Neural cell (in vitro differentiated cells): ENCODE measurements around the gene CUEDC1. TPM values are rescaled to one million over a fixed set of nuclear protein-coding genes. Genes with fewer than 3 reads are reported as not detected.
"Not testable (repeated sequence)": the region's sequence is repeated elsewhere in the genome, so short reads cannot be mapped to it uniquely, and the experiment has no call there.

ENCODE experiments used
- H2AFZ ChIP-seq: fragments of 200-600, 300-800 bp; sonication (generic), shearing (Covaris generic); 2 replicates; pipeline ENCODE4 v1.6.0; 2014; ENCODE audit warnings: low read depth, mild to moderate bottlenecking, antibody characterized with exemption, low read length, moderate library complexity
- H3F3A ChIP-seq: fragments of 200-600 bp; shearing (Covaris generic); 2 replicates; pipeline ENCODE4 v1.6.1; 2016; ENCODE audit warnings: mild to moderate bottlenecking, moderate library complexity, mixed read lengths, antibody characterized with exemption, low read length; ENCODE audit not compliant: insufficient read depth, poor library complexity, severe bottlenecking
- H3K27ac ChIP-seq: fragments of 200-600, 300-800 bp; sonication (generic), shearing (Covaris generic); 2 replicates; pipeline ENCODE4 v1.5.1; 2014; ENCODE audit warnings: mild to moderate bottlenecking, low read length, moderate library complexity
- H3K27me3 ChIP-seq: fragments of 300-800, 200-600 bp; sonication (generic), shearing (Covaris generic); 2 replicates; pipeline ENCODE4 v1.6.0; 2014; ENCODE audit warnings: mild to moderate bottlenecking, low read depth, low read length, moderate library complexity; ENCODE audit not compliant: insufficient read depth
- H3K36me3 ChIP-seq: fragments of 300-800, 200-600 bp; sonication (generic), shearing (Covaris generic); 2 replicates; pipeline ENCODE4 v1.5.1; 2014; ENCODE audit warnings: mild to moderate bottlenecking, antibody characterized with exemption, low read length, moderate library complexity; ENCODE audit not compliant: insufficient read depth
- H3K4me2 ChIP-seq: fragments of 300-800, 200-600 bp; sonication (generic), shearing (Covaris generic); 2 replicates; pipeline ENCODE4 v1.6.0; 2014; ENCODE audit warnings: mild to moderate bottlenecking, low read length
- H3K4me3 ChIP-seq: fragments of 300-800, 200-600 bp; sonication (generic), shearing (Covaris generic); 2 replicates; pipeline ENCODE4 v1.5.1; 2014; ENCODE audit warnings: mild to moderate bottlenecking, low read length, moderate library complexity
- H3K79me2 ChIP-seq: fragments of 200-600 bp; shearing (Covaris generic); replicated peaks from 2 replicates; pipeline ENCODE4 v1.6.0; 2014; ENCODE audit warnings: mild to moderate bottlenecking, low read length, moderate library complexity; ENCODE audit not compliant: insufficient read depth
- H3K9ac ChIP-seq: fragments of 300-800, 200-600 bp; sonication (generic), shearing (Covaris generic); 2 replicates; pipeline ENCODE4 v1.6.1; 2016; ENCODE audit warnings: mild to moderate bottlenecking, low read length, mixed read lengths
- H3K9me2 ChIP-seq: fragments of 200-600 bp; shearing (Covaris generic); 2 replicates; pipeline ENCODE4 v1.6.1; 2016; ENCODE audit warnings: mild to moderate bottlenecking, low read length, mixed read lengths; ENCODE audit not compliant: insufficient read depth
- H3K9me3 ChIP-seq: fragments of 200-600, 300-800 bp; sonication (generic), shearing (Covaris generic); 2 replicates; pipeline ENCODE4 v1.6.1; 2016; ENCODE audit warnings: mild to moderate bottlenecking, mixed run types, low read length, moderate library complexity, mixed read lengths
- H4K20me1 ChIP-seq: fragments of 200-600 bp; shearing (Covaris generic); 2 replicates; pipeline ENCODE4 v1.6.1; 2016; ENCODE audit warnings: mild to moderate bottlenecking, mixed run types; ENCODE audit not compliant: insufficient read depth
- EP300 ChIP-seq: fragments of 450-650 bp; conservative IDR thresholded peaks from 2 replicates; pipeline ENCODE4 v1.6.1; 2014; ENCODE audit warnings: antibody characterized with exemption, mild to moderate bottlenecking, moderate library complexity; ENCODE audit not compliant: poor library complexity, severe bottlenecking
- EZH2 ChIP-seq: fragments of 200-600, 300-800 bp; shearing (Covaris generic), sonication (generic); IDR thresholded peaks from 2 replicates; pipeline ENCODE4 v1.6.1; 2014; ENCODE audit warnings: antibody characterized with exemption, low read length, borderline replicate concordance, mild to moderate bottlenecking; ENCODE audit not compliant: insufficient read depth, poor library complexity, severe bottlenecking
- MXI1 ChIP-seq: fragments of 450-650 bp; conservative IDR thresholded peaks from 2 replicates; pipeline ENCODE4 v1.6.1; 2014; ENCODE audit warnings: antibody characterized with exemption, mild to moderate bottlenecking; ENCODE audit not compliant: poor library complexity, severe bottlenecking
- POLR2AphosphoS5 ChIP-seq: IDR thresholded peaks from 2 replicates; pipeline ENCODE4 v1.6.1; 2012
- RAD21 ChIP-seq: fragments of 450-650 bp; conservative IDR thresholded peaks from 2 replicates; pipeline ENCODE4 v1.6.1; 2014; ENCODE audit warnings: antibody characterized with exemption, mild to moderate bottlenecking, moderate library complexity
- SMC3 ChIP-seq: fragments of 450-650 bp; conservative IDR thresholded peaks from 2 replicates; pipeline ENCODE4 v1.6.1; 2014; ENCODE audit warnings: antibody characterized with exemption, mild to moderate bottlenecking, moderate library complexity; ENCODE audit not compliant: poor library complexity
- TAF1 ChIP-seq: IDR thresholded peaks from 2 replicates; pipeline ENCODE4 v1.6.1; 2012; ENCODE audit warnings: low read depth
- polyA plus RNA-seq: library from polyadenylated mRNA; depleted of rRNA; stranded (reverse); fragments of >200 nt; gene quantifications from 2 replicates; pipeline ENCODE4 v1.2.3, GENCODE V29; 2014
- TF ChIP-seq, protein P1 (sequence below): IDR thresholded peaks from 2 replicates; pipeline ENCODE4 v1.6.1; 2012; ENCODE audit warnings: borderline replicate concordance
- TF ChIP-seq, protein P2 (sequence below): fragments of 450-650 bp; IDR thresholded peaks from 2 replicates; pipeline ENCODE4 v1.5.1; 2014; ENCODE audit warnings: antibody characterized with exemption, mild to moderate bottlenecking, moderate library complexity; ENCODE audit not compliant: poor library complexity, severe bottlenecking

The CUEDC1 gene
- polyA plus RNA-seq, 1 donor from 2014 or later, result 27.0 TPM

DNA sequence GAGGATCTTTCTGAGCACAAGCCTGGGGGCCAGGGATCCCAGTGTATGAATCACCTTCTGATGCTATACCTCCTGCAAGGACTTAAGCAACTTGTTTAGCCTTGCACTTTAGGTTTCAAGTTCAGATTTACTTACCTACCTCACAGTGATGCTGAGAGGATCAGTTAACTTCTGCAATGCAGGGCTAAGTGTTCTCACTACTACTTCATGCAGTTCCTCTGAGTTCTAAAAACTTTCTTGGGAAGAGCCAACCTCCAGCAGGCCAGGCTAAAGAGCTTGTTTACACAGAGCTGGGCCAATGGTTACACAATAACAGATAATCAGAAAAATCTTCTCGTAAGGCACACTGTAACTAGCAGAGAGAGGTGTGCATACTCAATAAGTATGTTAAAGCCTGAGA, 19.8 kb upstream of the CUEDC1 start:
- Histone ChIP-seq H3K9me2 (no peaks in the 10 kb centered on the region), H4K20me1 (no peaks in the 10 kb centered on the region), H3K9me3 (no peaks in the 10 kb centered on the region), H2AFZ (no peak overlapping the region), H3K4me2 (no peak overlapping the region), H3K27me3 (no peaks in the 10 kb centered on the region), H3K36me3 (peaks cover 4% of the 10 kb centered on the region), H3K9ac (no peak overlapping the region), H3K4me3 (no peak overlapping the region), H3K79me2 (peaks cover 12% of the 10 kb centered on the region), H3K27ac (no peak overlapping the region), H3F3A (no peaks in the 10 kb centered on the region)
- TF ChIP-seq RAD21 (no peak), MXI1 (no peak), POLR2AphosphoS5 (no peak), EP300 (no peak), SMC3 (no peak), TAF1 (no peak), EZH2 (no peak)
- TF ChIP-seq, protein P1, sequence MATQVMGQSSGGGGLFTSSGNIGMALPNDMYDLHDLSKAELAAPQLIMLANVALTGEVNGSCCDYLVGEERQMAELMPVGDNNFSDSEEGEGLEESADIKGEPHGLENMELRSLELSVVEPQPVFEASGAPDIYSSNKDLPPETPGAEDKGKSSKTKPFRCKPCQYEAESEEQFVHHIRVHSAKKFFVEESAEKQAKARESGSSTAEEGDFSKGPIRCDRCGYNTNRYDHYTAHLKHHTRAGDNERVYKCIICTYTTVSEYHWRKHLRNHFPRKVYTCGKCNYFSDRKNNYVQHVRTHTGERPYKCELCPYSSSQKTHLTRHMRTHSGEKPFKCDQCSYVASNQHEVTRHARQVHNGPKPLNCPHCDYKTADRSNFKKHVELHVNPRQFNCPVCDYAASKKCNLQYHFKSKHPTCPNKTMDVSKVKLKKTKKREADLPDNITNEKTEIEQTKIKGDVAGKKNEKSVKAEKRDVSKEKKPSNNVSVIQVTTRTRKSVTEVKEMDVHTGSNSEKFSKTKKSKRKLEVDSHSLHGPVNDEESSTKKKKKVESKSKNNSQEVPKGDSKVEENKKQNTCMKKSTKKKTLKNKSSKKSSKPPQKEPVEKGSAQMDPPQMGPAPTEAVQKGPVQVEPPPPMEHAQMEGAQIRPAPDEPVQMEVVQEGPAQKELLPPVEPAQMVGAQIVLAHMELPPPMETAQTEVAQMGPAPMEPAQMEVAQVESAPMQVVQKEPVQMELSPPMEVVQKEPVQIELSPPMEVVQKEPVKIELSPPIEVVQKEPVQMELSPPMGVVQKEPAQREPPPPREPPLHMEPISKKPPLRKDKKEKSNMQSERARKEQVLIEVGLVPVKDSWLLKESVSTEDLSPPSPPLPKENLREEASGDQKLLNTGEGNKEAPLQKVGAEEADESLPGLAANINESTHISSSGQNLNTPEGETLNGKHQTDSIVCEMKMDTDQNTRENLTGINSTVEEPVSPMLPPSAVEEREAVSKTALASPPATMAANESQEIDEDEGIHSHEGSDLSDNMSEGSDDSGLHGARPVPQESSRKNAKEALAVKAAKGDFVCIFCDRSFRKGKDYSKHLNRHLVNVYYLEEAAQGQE, result no peak
- TF ChIP-seq, protein P2, sequence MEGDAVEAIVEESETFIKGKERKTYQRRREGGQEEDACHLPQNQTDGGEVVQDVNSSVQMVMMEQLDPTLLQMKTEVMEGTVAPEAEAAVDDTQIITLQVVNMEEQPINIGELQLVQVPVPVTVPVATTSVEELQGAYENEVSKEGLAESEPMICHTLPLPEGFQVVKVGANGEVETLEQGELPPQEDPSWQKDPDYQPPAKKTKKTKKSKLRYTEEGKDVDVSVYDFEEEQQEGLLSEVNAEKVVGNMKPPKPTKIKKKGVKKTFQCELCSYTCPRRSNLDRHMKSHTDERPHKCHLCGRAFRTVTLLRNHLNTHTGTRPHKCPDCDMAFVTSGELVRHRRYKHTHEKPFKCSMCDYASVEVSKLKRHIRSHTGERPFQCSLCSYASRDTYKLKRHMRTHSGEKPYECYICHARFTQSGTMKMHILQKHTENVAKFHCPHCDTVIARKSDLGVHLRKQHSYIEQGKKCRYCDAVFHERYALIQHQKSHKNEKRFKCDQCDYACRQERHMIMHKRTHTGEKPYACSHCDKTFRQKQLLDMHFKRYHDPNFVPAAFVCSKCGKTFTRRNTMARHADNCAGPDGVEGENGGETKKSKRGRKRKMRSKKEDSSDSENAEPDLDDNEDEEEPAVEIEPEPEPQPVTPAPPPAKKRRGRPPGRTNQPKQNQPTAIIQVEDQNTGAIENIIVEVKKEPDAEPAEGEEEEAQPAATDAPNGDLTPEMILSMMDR, result no peak

DNA sequence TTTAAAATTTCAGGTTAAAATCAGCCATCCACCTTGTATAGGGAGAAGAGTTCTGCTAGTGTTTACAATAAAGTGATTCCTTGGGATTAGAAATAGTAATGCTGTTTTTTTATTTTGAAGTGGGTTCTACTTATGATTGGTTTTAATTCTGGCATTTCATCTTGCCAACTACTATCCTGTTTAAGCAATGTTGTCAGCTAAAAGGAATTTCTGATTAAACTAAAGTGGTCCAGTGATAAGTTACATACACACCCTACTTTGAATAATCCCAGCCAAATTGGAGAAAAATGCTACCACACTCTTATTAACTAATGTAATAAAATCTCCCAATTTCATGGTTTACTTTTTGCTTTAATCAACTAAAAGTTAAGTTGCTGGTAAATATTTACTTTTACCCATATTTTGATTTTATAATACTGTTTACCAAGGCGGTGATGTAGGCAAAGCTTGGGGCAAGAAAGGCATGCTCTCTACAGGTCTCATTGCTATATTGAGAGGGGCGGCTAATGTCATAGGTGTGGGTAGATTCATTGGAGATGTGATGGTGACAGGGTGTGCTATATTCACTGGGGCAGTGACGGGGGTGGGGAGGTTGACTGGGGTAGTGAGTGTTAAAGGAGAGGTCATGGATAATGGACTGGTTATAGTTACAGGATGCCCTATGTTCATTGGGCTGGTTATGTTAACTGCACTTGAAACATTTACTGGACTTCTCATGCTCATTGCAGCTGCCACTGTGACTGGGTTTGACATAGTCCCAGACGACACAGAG, 19.0 kb upstream of the CUEDC1 start:
- H3K27me3 ChIP-seq, H4K20me1 ChIP-seq, H3K27ac ChIP-seq, H3K36me3 ChIP-seq, H3K9me3 ChIP-seq, H3F3A ChIP-seq, H3K4me3 ChIP-seq, H2AFZ ChIP-seq, H3K4me2 ChIP-seq, H3K9ac ChIP-seq, H3K9me2 ChIP-seq: not testable (repeated sequence)
- peaks cover 11% of the 10 kb centered on the region for H3K79me2 ChIP-seq
